Pancreas (tissue), 10 donors: ENCODE measurements around the gene STEAP1. TPM values are rescaled to one million over a fixed set of nuclear protein-coding genes. Genes with fewer than 3 reads are reported as not detected.
"Not testable (repeated sequence)": the region's sequence is repeated elsewhere in the genome, so short reads cannot be mapped to it uniquely, and the experiment has no call there.

Experiments
- ATAC-seq, 4 donors: fragments of 200-7000 bp; cut with Tn5 transposase; one replicate each; pipeline versions ENCODE4 v1.8.0 to v1.9.1; 2020; ENCODE audit warnings: mild to moderate bottlenecking in 4 of 4, moderate library complexity in 4 of 4
- DNase-seq, 6 donors: peaks; one replicate each; pipeline ENCODE4 v3.0.0-alpha.2; 2020
- FAIRE-seq: peaks from 2 replicates; lab custom pipeline; 2012; peaks lifted over from hg19 to GRCh38; lab: Jason Lieb, UNC
- H3K27ac ChIP-seq, 4 donors: fragments of 200-600 bp; sonication (generic); 1 replicate in 3 of 4; 2 replicates in 1 of 4; pipeline versions ENCODE4 v1.5.0 to v1.8.0; 2020
- H3K27me3 ChIP-seq, 4 donors: fragments of 200-600 bp; one replicate each; pipeline ENCODE4 v1.8.0; 2021
- H3K36me3 ChIP-seq, 3 donors: fragments of 200-600 bp; sonication (generic) in 1 of 3; one replicate each; pipeline versions ENCODE4 v1.5.0 to v1.8.0; 2020 to 2021
- H3K4me1 ChIP-seq, 3 donors: fragments of 200-600 bp; one replicate each; pipeline ENCODE4 v1.8.0; 2021
- H3K4me3 ChIP-seq, 4 donors: fragments of 200-600 bp; sonication (generic) in 2 of 4; one replicate each; pipeline versions ENCODE4 v1.5.0 to v1.8.0; 2020 to 2021
- H3K9me3 ChIP-seq, 4 donors: fragments of 200-600 bp; one replicate each; pipeline ENCODE4 v1.8.0; 2021
- WGBS, 2 donors: extraction: QIAGEN DNeasy Blood & Tissue Kit; methylation state at CpG; one replicate each; pipeline ENCODE4 v1.1.7; 2013; 5-methylcytosine and 5-hydroxymethylcytosine counted together
- intact Hi-C, 3 donors: fragments of 100-400 bp; cut with DNase I; formaldehyde crosslinking; loops; one replicate each; pipeline versions ENCODE4 v1.11.1 to v1.14.2; 2022
- polyA plus RNA-seq, 2 donors: library from polyadenylated mRNA; stranded (reverse); fragments of 200-250 nt; gene quantifications; one replicate each; pipeline ENCODE4 v1.2.3, GENCODE V29; 2013
- total RNA-seq, 6 donors: library from RNA; stranded (reverse); fragmentation: NEBNext Ultra II Directional in 4 of 6; extraction: Animal tissue kit (Norgen Biotek cat#: 25700) in 4 of 6; gene quantifications; one replicate each; pipeline versions ENCODE4 v1.2.1 to v1.2.4, GENCODE V29; 2021 to 2023
- TF ChIP-seq, protein P1 (sequence below), 4 donors: fragments of 200-600 bp; sonication (generic) in 3 of 4; IDR thresholded peaks; one replicate each; pipeline versions ENCODE4 v1.5.0 to v1.8.0; 2021; ENCODE audit warnings: antibody characterized with exemption in 4 of 4
- donor health status: healthy with polysubstance abuse.
- donor health status: DM: no; HTN: no; CAD: no; lungs with moderate emphysema.
- donor health status: DM: no; HTN: no; CAD: no.
- donor health status: control.
- donor health status: control.
- donor health status: Bipolar disorder and iron deficiency.
- donor health status: DM: yes; HTN: yes; CAD: no.
- donor health status: DM: no; HTN: no; CAD: no.
- donor health status: DM: no; HTN: no; CAD: no.
- donor health status: DM: yes; HTN: yes; CAD: no.

STEAP1 gene
- total and polyA plus RNA-seq, 8 donors: 1.1 to 8.3 (median 2.8) TPM

DNA sequence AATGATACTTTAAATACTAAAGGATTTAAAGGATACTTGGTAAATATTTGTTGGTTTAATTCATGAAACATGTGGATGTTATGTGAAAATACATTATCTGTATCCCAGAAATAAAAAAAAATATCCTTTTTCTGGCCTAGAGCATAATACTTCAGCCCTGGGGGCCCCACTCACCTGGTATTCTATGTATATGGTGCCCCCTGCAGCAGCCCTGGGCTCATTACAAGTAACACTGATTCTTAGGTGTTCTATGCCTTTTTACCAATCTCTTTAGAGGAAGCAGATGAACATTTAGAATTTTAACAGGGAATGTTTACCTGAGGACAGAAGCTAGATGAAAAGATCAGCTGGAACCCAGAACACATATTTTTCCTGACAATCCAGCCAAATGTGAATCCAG, 4.8 kb upstream of the STEAP1 start:
- TF ChIP-seq, protein P1, sequence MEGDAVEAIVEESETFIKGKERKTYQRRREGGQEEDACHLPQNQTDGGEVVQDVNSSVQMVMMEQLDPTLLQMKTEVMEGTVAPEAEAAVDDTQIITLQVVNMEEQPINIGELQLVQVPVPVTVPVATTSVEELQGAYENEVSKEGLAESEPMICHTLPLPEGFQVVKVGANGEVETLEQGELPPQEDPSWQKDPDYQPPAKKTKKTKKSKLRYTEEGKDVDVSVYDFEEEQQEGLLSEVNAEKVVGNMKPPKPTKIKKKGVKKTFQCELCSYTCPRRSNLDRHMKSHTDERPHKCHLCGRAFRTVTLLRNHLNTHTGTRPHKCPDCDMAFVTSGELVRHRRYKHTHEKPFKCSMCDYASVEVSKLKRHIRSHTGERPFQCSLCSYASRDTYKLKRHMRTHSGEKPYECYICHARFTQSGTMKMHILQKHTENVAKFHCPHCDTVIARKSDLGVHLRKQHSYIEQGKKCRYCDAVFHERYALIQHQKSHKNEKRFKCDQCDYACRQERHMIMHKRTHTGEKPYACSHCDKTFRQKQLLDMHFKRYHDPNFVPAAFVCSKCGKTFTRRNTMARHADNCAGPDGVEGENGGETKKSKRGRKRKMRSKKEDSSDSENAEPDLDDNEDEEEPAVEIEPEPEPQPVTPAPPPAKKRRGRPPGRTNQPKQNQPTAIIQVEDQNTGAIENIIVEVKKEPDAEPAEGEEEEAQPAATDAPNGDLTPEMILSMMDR (IDR thresholded peaks at IDR 0.05): peak in 2 of 4 donors; percentile 11 to 27
- intact Hi-C loops, ATAC-seq, H3K27ac ChIP-seq, DNase-seq, H3K9me3 ChIP-seq, FAIRE-seq, H3K4me1 ChIP-seq, H3K27me3 ChIP-seq, H3K36me3 ChIP-seq, H3K4me3 ChIP-seq: not testable (repeated sequence)

DNA sequence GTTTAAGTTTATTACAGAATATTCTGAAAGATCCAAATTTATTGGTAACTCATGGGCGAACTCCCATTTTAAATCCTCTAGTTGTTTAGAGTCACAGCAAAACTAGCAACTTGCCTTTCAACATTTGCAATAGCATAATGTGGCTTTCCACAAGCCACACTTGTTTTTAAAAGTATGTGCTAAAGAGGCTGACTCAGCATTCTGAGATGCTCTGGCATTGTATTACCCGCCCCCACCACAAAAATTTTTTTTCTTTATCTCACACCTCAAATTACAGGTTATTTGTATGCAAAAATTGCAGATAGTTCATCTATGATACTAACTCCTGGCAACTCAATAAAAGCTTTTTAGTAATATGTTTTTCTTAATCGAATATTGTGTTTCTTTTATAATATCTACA, 2.4 kb upstream of the STEAP1 start:
- H3K27ac ChIP-seq, ATAC-seq, H3K27me3 ChIP-seq, DNase-seq, H3K4me1 ChIP-seq, FAIRE-seq, H3K36me3 ChIP-seq, H3K9me3 ChIP-seq, H3K4me3 ChIP-seq: not testable (repeated sequence)
- intact Hi-C loops: loop anchor here in 2 of 3 donors (5.0 to 10.0 kb wide), 2 partner anchors 273 to 280 kb away; no protein-coding TSS in a partner anchor
- 60 to 72% methylated on average over 3 of the region's 3 CpGs for WGBS, 2 donors

DNA sequence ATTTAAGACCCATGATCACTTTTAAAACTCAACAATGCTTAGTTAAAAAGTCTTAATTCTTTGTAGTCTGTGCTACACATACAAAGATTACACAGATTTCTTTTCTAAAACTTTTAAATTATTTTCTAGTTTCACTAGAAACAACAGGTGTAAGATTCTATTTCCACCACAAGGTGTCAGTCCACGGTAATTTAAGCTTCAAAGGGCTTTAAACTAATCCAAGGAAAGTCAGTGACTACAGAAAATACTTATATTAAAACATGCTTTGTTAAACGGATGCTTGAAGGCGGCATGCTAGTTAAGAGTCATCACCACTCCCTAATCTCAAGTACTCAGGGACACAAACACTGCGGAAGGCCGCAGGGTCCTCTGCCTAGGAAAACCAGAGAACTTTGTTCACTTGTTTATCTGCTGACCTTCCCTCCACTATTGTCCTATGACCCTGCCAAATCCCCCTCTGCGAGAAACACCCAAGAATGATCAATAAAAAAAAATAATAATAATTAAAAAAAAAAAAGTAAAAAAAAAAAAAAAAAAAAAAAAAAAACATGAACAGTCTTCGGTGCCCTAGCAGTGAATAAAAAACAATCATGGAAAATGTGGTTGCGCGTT, 1.5 kb upstream of the STEAP1 start:
- FAIRE-seq: peak; percentile 34
- H3K36me3 ChIP-seq, H3K4me1 ChIP-seq, H3K9me3 ChIP-seq, H3K4me3 ChIP-seq, DNase-seq, H3K27me3 ChIP-seq, H3K27ac ChIP-seq: not testable (repeated sequence)
- ATAC-seq: peak; percentile 13 to 48 (median 34)
- WGBS, 2 donors: 25 to 27% methylated on average over 8 to 9 of the region's 9 CpGs
- TF ChIP-seq, protein P1 (IDR thresholded peaks at IDR 0.05): peak in 3 of 4 donors; percentile 18 to 43 (median 43)
- intact Hi-C loops: loop anchor here in 2 of 3 donors (5.0 to 10.0 kb wide), 2 partner anchors 272 to 280 kb away; no protein-coding TSS in a partner anchor

DNA sequence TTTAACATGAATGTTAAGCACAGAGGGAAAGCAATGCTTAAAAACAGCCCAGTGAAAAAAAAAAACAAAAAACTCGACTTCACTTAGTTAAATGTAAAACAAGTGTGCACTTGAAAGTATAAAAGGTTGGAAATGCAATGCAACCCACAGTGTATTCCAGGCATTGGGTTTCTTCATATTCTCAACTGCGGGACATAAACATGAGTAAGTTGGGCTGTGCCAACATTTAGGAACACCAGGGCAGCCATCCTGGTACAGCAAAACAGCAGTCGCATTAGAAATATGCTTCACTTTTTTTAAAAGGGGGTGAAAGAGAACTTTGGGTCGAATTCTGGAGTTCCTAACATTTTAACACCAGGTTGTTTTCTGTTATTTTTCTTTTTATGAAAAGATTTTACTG, 937 bp downstream of the STEAP1 start:
- ATAC-seq: no peak
- Histone ChIP-seq H3K27ac (no peak overlapping the region), H3K36me3 (no peaks in the 10 kb centered on the region), H3K4me1 (no peaks in the 10 kb centered on the region), H3K4me3 (peak overlapping the region in 1 of 4 donors; percentile 62), H3K9me3 (no peaks in the 10 kb centered on the region), H3K27me3 (no peaks in the 10 kb centered on the region)
- WGBS, 2 donors: 72 to 75% methylated on average over 4 of the region's 4 CpGs
- FAIRE-seq: no peak
- intact Hi-C loops: loop anchor here in 1 of 3 donors (10.0 kb wide), 1 partner anchor 270 kb away; no protein-coding TSS in a partner anchor
- TF ChIP-seq, protein P1 (IDR thresholded peaks at IDR 0.05): no peak
- DNase-seq: no peak

DNA sequence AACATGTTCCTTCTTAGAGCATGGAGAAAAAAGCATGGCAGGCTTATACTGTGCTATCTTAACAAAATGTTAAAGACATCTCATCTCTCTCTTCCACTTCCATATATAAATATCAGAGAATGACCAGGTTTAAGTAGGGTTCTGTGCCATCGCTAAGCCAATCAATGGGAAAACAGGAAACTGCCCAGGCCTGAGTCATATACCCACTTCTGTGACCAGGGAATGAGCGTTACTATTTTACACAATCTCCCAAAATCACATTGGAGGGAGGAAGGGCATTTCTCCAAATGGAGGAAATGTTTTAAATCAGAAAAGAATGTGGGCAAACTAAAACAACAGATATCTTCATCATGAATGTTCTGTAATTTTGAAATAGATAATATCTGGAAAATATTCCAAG, 3.1 kb downstream of the STEAP1 start:
- not testable (repeated sequence) for H3K4me1 ChIP-seq, H3K36me3 ChIP-seq, H3K4me3 ChIP-seq, DNase-seq, H3K27ac ChIP-seq, H3K9me3 ChIP-seq, H3K27me3 ChIP-seq, FAIRE-seq, ATAC-seq
- intact Hi-C loops: loop anchor here in 1 of 3 donors (10.0 kb wide), 1 partner anchor 267 kb away; no protein-coding TSS in a partner anchor
- WGBS, 2 donors: 90 to 92% methylated on average over 2 of the region's 2 CpGs

DNA sequence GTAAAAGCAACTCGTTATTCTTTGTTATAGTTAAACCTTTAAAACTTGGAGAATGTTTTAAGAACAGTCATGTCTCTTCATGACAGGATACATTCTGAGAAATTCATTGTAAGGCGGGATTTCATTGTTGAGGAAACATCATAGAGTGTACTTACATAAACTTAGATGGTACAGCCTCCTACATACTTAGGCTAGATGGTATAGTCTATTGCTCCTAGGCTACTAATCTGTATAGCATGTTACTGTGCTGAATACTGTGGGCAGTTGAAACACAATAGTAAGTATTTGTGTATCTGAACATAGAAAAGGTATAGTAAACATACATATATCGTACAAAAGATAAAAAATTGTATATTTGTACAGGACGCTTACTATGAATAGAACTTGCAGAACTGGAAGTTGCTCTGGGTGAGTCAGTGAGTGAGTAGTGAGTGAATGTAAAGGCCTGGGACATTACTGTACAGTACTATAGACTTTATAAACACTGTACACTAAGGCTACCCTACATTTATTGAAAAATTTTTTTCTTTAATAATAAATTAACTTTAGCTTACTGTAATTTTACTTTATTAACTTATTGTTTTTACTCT, 3.6 kb downstream of the STEAP1 start:
- H3K27ac ChIP-seq, H3K9me3 ChIP-seq, ATAC-seq, H3K36me3 ChIP-seq, H3K27me3 ChIP-seq, FAIRE-seq, DNase-seq, H3K4me1 ChIP-seq, H3K4me3 ChIP-seq: not testable (repeated sequence)
- 53 to 58% methylated on average over 3 of the region's 4 CpGs for WGBS, 2 donors
- intact Hi-C loops: loop anchor here in 1 of 3 donors (10.0 kb wide), 1 partner anchor 267 kb away; no protein-coding TSS in a partner anchor
